ENCODE results near the gene TRMT1. TPM values are rescaled to one million over a fixed set of nuclear protein-coding genes. Genes with fewer than 3 reads are reported as not detected.

Gene TRMT1
- total RNA-seq, 4 donors from 2014 or later = 27.0 to 70.5 (median 39.2) TPM

- TF ChIP-seq CTCF (IDR thresholded peaks at IDR 0.05) = no peak
- ATAC-seq (ENCODE audit: low FRiP score) = no peak
- no peak for DNase-seq (ENCODE audit: low spot score)
Measured at GRCh38 chr19:13083627-13084026, 32.9 kb downstream of the TRMT1 start.

- no peak for TF ChIP-seq CTCF (IDR thresholded peaks at IDR 0.05)
- ATAC-seq (ENCODE audit: low FRiP score) (no peak), DNase-seq (ENCODE audit: low spot score) (no peak)
Measured at GRCh38 chr19:13083008-13083404, 33.5 kb downstream of the TRMT1 start.

GRCh38 chr19:13082192-13083007 is 34.1 kb downstream of the TRMT1 start:
- TF ChIP-seq CTCF (IDR thresholded peaks at IDR 0.05) = no peak
- DNase-seq (ENCODE audit: low spot score) = no peak
- ATAC-seq (ENCODE audit: low FRiP score) = peak; percentile 30

- DNase-seq (ENCODE audit: low spot score) (no peak), ATAC-seq (ENCODE audit: low FRiP score) (peak; percentile 26)
- TF ChIP-seq CTCF (IDR thresholded peaks at IDR 0.05) = no peak
Measured at GRCh38 chr19:13079542-13079986, 37.0 kb downstream of the TRMT1 start.

- no peak for TF ChIP-seq CTCF (IDR thresholded peaks at IDR 0.05)
- no peak for DNase-seq (ENCODE audit: low spot score)
- peak; percentile 15 for ATAC-seq (ENCODE audit: low FRiP score)
Measured at GRCh38 chr19:13078897-13079541, 37.5 kb downstream of the TRMT1 start.

- DNase-seq (ENCODE audit: low spot score) (no peak), ATAC-seq (ENCODE audit: low FRiP score) (no peak)
- TF ChIP-seq CTCF (IDR thresholded peaks at IDR 0.05) = no peak
Measured at GRCh38 chr19:13078381-13078780, 38.2 kb downstream of the TRMT1 start.
